Measurements from ENCODE around the gene KRTAP9-8. TPM values are rescaled to one million over a fixed set of nuclear protein-coding genes. Genes with fewer than 3 reads are reported as not detected.

Gene KRTAP9-8
- total RNA-seq, 4 donors from 2014 or later: not detected

DNA sequence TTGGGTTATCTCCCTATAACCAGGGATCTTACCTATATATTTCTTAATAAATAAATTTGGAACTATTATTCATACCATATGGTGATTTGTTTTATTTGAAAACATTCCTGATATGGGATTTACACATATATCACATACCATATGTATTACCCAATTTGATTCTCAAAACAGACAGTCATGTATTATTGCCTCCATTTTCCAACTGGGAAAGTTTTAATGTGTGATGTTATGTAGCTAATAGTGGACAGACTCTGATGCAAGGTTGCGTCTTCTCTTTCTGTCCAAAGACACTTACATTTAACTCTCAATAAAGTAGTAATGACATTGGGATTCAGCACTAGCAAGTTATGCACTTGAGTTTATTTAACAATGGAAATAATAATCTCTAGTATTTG, 18.5 kb downstream of the KRTAP9-8 start:
- H3K27me3 ChIP-seq: peaks cover 0 to 10% of the 10 kb centered on the region in 2 donors
- TF ChIP-seq, protein P1, sequence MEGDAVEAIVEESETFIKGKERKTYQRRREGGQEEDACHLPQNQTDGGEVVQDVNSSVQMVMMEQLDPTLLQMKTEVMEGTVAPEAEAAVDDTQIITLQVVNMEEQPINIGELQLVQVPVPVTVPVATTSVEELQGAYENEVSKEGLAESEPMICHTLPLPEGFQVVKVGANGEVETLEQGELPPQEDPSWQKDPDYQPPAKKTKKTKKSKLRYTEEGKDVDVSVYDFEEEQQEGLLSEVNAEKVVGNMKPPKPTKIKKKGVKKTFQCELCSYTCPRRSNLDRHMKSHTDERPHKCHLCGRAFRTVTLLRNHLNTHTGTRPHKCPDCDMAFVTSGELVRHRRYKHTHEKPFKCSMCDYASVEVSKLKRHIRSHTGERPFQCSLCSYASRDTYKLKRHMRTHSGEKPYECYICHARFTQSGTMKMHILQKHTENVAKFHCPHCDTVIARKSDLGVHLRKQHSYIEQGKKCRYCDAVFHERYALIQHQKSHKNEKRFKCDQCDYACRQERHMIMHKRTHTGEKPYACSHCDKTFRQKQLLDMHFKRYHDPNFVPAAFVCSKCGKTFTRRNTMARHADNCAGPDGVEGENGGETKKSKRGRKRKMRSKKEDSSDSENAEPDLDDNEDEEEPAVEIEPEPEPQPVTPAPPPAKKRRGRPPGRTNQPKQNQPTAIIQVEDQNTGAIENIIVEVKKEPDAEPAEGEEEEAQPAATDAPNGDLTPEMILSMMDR (IDR thresholded peaks at IDR 0.05): no peak
- TF ChIP-seq EP300 (IDR thresholded peaks at IDR 0.05) (no peak), POLR2A (IDR thresholded peaks at IDR 0.05) (no peak)
- no peaks in the 10 kb centered on the region for H3K4me1 ChIP-seq
- H3K27ac ChIP-seq: no peak overlapping the region
- no peaks in the 10 kb centered on the region for H3K9me3 ChIP-seq
- no peak for DNase-seq (ENCODE audit: low spot score in 2 of 2)
- 88 to 94% methylated on average over 1 of the region's 1 CpG for WGBS, 2 donors
- no peak overlapping the region for H3K4me3 ChIP-seq
- no peaks in the 10 kb centered on the region for H3K36me3 ChIP-seq

DNA sequence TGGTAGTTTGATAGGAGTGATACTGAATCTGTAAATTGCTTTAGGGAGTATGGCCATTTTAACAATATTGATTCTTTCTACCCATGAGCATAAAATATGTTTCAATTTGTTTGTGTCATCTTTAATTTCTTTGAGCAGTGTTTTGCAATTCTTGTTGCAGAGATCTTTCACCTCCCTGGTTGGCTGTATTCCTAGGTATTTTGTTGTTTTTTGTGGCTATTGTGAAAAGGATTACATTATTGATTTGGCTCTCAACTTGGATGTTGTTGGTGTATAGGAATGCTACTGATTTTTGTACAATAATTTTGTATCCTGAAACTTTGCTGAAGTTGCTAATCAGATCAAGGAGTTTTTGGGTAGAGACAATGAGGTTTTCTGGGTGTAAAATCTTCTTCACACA, 20.6 kb downstream of the KRTAP9-8 start:
- Histone ChIP-seq H3K9me3 (no peaks in the 10 kb centered on the region), H3K36me3 (no peaks in the 10 kb centered on the region), H3K4me1 (no peaks in the 10 kb centered on the region), H3K27me3 (peaks cover 0 to 9% of the 10 kb centered on the region in 2 donors), H3K4me3 (no peak overlapping the region), H3K27ac (no peak overlapping the region)
- TF ChIP-seq, protein P1 (IDR thresholded peaks at IDR 0.05): no peak
- no peak for TF ChIP-seq EP300 (IDR thresholded peaks at IDR 0.05)
- no peak for TF ChIP-seq POLR2A (IDR thresholded peaks at IDR 0.05)
- DNase-seq (ENCODE audit: low spot score in 2 of 2): no peak

DNA sequence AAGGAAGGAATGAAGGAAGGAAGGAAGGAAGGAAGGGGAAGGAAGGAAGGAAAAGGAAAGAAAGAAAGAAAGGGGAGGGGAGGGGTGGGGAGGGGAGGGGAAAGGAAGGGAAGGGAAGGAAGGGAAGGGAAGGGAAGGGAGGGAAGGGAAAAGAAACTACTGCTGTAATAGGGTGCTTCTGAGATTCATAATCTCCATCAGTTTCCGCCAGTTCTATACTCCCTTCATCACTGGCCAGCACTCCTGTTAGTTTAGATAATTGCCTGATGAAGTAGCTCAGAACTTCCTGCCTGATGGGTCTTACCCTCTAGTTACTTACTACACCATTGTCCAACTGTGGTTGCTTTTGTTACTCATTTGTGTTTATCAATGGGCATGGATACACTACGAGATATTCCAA, 25.4 kb downstream of the KRTAP9-8 start:
- DNase-seq (ENCODE audit: low spot score in 2 of 2): no peak
- H3K4me3 ChIP-seq: no peak overlapping the region
- no peaks in the 10 kb centered on the region for H3K36me3 ChIP-seq
- H3K27ac ChIP-seq: no peak overlapping the region
- TF ChIP-seq, protein P1 (IDR thresholded peaks at IDR 0.05): no peak
- TF ChIP-seq POLR2A (IDR thresholded peaks at IDR 0.05) (no peak), EP300 (IDR thresholded peaks at IDR 0.05) (no peak)
- H3K4me1 ChIP-seq: no peaks in the 10 kb centered on the region
- WGBS, 2 donors: 44 to 85% methylated on average over 2 of the region's 2 CpGs
- no peaks in the 10 kb centered on the region for H3K9me3 ChIP-seq
- peaks cover 0 to 6% of the 10 kb centered on the region in 2 donors for H3K27me3 ChIP-seq

GRCh38 chr17:41264599-41264998, 26.8 kb downstream of the KRTAP9-8 start:
- Histone ChIP-seq H3K27ac (no peak overlapping the region), H3K4me3 (no peak overlapping the region), H3K9me3 (no peaks in the 10 kb centered on the region), H3K36me3 (no peaks in the 10 kb centered on the region), H3K27me3 (no peaks in the 10 kb centered on the region), H3K4me1 (no peaks in the 10 kb centered on the region)
- 69 to 79% methylated on average over 3 of the region's 3 CpGs for WGBS, 2 donors
- DNase-seq (ENCODE audit: low spot score in 2 of 2): no peak
- no peak for TF ChIP-seq POLR2A (IDR thresholded peaks at IDR 0.05)
- no peak for TF ChIP-seq EP300 (IDR thresholded peaks at IDR 0.05)
- TF ChIP-seq, protein P1 (IDR thresholded peaks at IDR 0.05): no peak

- DNase-seq (ENCODE audit: low spot score in 2 of 2): no peak
- no peaks in the 10 kb centered on the region for H3K27me3 ChIP-seq
- no peaks in the 10 kb centered on the region for H3K36me3 ChIP-seq
- WGBS, 2 donors: 50 to 60% methylated on average over 2 of the region's 2 CpGs
- no peak within 1 kb of the TSS for H3K4me3 ChIP-seq
- TF ChIP-seq POLR2A (IDR thresholded peaks at IDR 0.05) (no peak), EP300 (IDR thresholded peaks at IDR 0.05) (no peak)
- TF ChIP-seq, protein P1 (IDR thresholded peaks at IDR 0.05): no peak
- H3K4me1 ChIP-seq: no peaks in the 10 kb centered on the region
- H3K9me3 ChIP-seq: no peaks in the 10 kb centered on the region
- H3K27ac ChIP-seq: no peak within 1 kb of the TSS
Measured at GRCh38 chr17:41265078-41265477, 27.3 kb downstream of the KRTAP9-8 start, which contains the start of gene KRTAP9-6. KRTAP9-6 (plus strand) TSS chr17:41265378; CDS start chr17:41265378, 0 bp downstream.

Data from tibial nerve (tissue), 4 donors.